ENCODE results near the gene HOXC11. TPM values are rescaled to one million over a fixed set of nuclear protein-coding genes. Genes with fewer than 3 reads are reported as not detected.
A peak's percentile ranks its signal among the peaks of the same experiment; 100 is the strongest.

Gene HOXC11
- total and polyA plus RNA-seq, 10 of the 15 experiments (the other 5 are each of a cell fraction or from before 2014, with no cell fraction given) = not detected

DNA sequence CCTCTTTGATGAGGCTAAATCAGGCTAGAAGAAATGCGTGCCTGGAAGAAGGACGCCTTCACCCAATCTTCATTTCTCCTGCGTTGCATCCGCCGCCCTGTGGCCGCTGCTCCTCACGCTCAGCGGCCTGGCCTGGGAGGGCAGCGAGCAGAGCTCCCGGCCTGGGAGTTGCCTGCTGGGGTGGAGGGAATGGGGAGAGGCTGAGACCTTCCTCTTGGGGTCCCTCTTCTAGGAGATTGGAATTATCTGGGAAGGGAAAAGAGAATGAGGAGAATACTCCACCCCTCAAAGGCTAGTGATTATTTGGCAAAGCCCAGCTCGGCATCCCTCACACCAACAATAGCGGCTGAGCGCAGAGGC lies 20.6 kb upstream of the HOXC11 start (continued):
- TF ChIP-seq, protein P1, sequence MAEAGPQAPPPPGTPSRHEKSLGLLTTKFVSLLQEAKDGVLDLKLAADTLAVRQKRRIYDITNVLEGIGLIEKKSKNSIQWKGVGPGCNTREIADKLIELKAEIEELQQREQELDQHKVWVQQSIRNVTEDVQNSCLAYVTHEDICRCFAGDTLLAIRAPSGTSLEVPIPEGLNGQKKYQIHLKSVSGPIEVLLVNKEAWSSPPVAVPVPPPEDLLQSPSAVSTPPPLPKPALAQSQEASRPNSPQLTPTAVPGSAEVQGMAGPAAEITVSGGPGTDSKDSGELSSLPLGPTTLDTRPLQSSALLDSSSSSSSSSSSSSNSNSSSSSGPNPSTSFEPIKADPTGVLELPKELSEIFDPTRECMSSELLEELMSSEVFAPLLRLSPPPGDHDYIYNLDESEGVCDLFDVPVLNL (IDR thresholded peaks at IDR 0.05; ENCODE audit: low read depth, low read length) = no peak
- no peak for TF ChIP-seq RELA (IDR thresholded peaks at IDR 0.05; ENCODE audit: borderline replicate concordance, partially characterized antibody)
- no peak for TF ChIP-seq MYB (IDR thresholded peaks at IDR 0.05; ENCODE audit: borderline replicate concordance, low read depth, low read length)

DNA sequence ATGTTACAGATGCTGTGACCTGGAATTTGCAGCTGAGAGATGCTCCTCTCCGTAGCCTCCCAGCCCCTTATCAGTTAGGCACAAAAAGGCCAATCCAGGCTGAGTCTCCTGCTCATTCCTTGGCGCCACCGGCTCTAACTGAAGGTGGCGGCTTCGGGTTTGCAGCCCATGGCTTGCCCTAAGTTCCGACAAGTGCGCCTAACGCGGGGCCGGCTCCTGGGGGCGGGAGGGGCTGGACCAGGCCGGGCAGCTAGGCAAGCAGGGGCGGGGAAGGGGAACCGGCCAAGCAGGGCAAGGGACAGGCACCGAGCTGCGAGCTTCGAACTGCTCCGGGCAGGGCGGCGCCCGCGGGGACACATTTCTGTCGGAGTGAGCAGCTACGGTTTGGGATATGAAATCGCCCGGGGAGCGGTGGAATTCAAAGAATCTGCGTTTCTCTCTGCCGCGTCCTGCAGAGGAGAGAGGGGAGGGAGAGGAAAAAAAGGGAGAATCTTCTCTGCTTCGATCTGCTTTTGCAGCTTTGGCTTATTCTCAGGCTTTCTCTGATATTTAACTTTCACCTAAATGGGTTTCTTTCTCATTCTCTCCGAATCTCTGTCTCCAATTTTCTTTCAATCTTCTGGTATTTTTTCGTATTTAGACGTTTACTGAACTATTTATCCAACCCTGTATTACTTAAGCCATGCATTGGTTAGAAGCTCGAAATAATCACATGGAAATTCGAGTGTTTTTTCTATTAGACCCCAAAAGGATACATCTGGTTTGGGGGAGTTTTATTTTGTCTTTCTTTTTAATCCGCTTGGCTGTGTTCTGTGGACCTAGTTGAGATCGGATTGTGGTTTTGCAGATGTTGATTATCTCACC lies 19.8 kb upstream of the HOXC11 start:
- no peaks in the 10 kb centered on the region for H3K36me3 ChIP-seq (ENCODE audit: control insufficient read depth in 2 of 2, insufficient read depth in 2 of 2, low read length in 1 of 2)
- H4K20me1 ChIP-seq (ENCODE audit: control insufficient read depth, insufficient read depth) = no peaks in the 10 kb centered on the region
- ATAC-seq (no peak), DNase-seq (ENCODE audit: low read depth, low spot score) (no peak), FAIRE-seq (no peak)
- H3K4me1 ChIP-seq (ENCODE audit: control insufficient read depth, insufficient read depth, low read length) = no peaks in the 10 kb centered on the region
- H3K9me3 ChIP-seq (replicated peaks; ENCODE audit: control insufficient read depth, insufficient read depth, low read length) = no peaks in the 10 kb centered on the region
- CTCF ChIA-PET = no interaction called here
- RAD21 ChIA-PET (ENCODE audit: unreplicated experiment) = interaction anchor here (1.3 kb wide), 1 partner anchor 251 kb away, joined by 3 read pairs; no protein-coding TSS in a partner anchor
- WGBS (ENCODE audit: insufficient coverage, insufficient replicate concordance, low lambda C conversion rate, missing lambda C conversion rate) = 6% methylated on average over 35 of the region's 38 CpGs
- H3K4me2 ChIP-seq (ENCODE audit: control insufficient read depth, insufficient read depth) = no peak overlapping the region
- SMC1A ChIA-PET (ENCODE audit: uncharacterized antibody, unreplicated experiment) = interaction anchor here (1.3 kb wide), 1 partner anchor 248 kb away, joined by 3 read pairs; no protein-coding TSS in a partner anchor
- intact Hi-C loops (cut with micrococcal nuclease; ENCODE audit: unreplicated experiment) = no loop called here
- H3K9ac ChIP-seq (ENCODE audit: control insufficient read depth, insufficient read depth, low read length) = no peak overlapping the region
- H3K27me3 ChIP-seq (replicated peaks in 1 of 2; ENCODE audit: control insufficient read depth in 2 of 2, insufficient read depth in 2 of 2, low read length in 1 of 2) = peaks cover 41 to 56% of the 10 kb centered on the region in 2 experiments
- POLR2A ChIA-PET = no interaction called here
- in situ Hi-C loops (cut with MboI) = no loop called here
- no peak overlapping the region for H3K4me3 ChIP-seq
- H2AFZ ChIP-seq (ENCODE audit: control insufficient read depth, low read depth, low read length) = no peak overlapping the region
- no peaks in the 10 kb centered on the region for H3K79me2 ChIP-seq (ENCODE audit: control insufficient read depth, insufficient read depth, low read length)
- H3K27ac ChIP-seq (ENCODE audit: control insufficient read depth, insufficient read depth) = no peak overlapping the region
- BruUV-seq (replicated peaks) = no TSS peak
- TF ChIP-seq, protein P2, sequence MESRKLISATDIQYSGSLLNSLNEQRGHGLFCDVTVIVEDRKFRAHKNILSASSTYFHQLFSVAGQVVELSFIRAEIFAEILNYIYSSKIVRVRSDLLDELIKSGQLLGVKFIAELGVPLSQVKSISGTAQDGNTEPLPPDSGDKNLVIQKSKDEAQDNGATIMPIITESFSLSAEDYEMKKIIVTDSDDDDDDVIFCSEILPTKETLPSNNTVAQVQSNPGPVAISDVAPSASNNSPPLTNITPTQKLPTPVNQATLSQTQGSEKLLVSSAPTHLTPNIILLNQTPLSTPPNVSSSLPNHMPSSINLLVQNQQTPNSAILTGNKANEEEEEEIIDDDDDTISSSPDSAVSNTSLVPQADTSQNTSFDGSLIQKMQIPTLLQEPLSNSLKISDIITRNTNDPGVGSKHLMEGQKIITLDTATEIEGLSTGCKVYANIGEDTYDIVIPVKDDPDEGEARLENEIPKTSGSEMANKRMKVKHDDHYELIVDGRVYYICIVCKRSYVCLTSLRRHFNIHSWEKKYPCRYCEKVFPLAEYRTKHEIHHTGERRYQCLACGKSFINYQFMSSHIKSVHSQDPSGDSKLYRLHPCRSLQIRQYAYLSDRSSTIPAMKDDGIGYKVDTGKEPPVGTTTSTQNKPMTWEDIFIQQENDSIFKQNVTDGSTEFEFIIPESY (IDR thresholded peaks at IDR 0.05) = no peak
- TF ChIP-seq WRNIP1 (IDR thresholded peaks at IDR 0.05; ENCODE audit: borderline replicate concordance, low read depth, low read length) = no peak
- no peak for TF ChIP-seq LARP7 (IDR thresholded peaks at IDR 0.05)
- 0 out of 2 replicates have a peak, but pooled peaks have one; percentile 69 for TF ChIP-seq EZH2 (IDR thresholded peaks at IDR 0.05; ENCODE audit: borderline replicate concordance, control insufficient read depth, low read depth, low read length)
- no peak for TF ChIP-seq RAD21 (IDR thresholded peaks at IDR 0.05; ENCODE audit: insufficient read depth, low read depth, low read length)
- TF ChIP-seq SIX5 (IDR thresholded peaks at IDR 0.05; ENCODE audit: low read depth, low read length, severe bottlenecking) = no peak
- TF ChIP-seq, protein P3, sequence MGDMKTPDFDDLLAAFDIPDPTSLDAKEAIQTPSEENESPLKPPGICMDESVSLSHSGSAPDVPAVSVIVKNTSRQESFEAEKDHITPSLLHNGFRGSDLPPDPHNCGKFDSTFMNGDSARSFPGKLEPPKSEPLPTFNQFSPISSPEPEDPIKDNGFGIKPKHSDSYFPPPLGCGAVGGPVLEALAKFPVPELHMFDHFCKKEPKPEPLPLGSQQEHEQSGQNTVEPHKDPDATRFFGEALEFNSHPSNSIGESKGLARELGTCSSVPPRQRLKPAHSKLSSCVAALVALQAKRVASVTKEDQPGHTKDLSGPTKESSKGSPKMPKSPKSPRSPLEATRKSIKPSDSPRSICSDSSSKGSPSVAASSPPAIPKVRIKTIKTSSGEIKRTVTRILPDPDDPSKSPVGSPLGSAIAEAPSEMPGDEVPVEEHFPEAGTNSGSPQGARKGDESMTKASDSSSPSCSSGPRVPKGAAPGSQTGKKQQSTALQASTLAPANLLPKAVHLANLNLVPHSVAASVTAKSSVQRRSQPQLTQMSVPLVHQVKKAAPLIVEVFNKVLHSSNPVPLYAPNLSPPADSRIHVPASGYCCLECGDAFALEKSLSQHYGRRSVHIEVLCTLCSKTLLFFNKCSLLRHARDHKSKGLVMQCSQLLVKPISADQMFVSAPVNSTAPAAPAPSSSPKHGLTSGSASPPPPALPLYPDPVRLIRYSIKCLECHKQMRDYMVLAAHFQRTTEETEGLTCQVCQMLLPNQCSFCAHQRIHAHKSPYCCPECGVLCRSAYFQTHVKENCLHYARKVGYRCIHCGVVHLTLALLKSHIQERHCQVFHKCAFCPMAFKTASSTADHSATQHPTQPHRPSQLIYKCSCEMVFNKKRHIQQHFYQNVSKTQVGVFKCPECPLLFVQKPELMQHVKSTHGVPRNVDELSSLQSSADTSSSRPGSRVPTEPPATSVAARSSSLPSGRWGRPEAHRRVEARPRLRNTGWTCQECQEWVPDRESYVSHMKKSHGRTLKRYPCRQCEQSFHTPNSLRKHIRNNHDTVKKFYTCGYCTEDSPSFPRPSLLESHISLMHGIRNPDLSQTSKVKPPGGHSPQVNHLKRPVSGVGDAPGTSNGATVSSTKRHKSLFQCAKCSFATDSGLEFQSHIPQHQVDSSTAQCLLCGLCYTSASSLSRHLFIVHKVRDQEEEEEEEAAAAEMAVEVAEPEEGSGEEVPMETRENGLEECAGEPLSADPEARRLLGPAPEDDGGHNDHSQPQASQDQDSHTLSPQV (IDR thresholded peaks at IDR 0.05) = no peak
- no peak for TF ChIP-seq MTA3 (IDR thresholded peaks at IDR 0.05; ENCODE audit: borderline replicate concordance, low read length)
- TF ChIP-seq SUZ12 (IDR thresholded peaks at IDR 0.05; ENCODE audit: unreplicated experiment) = peak; percentile 78
- no peak for TF ChIP-seq SPI1 (IDR thresholded peaks at IDR 0.05; ENCODE audit: borderline replicate concordance, insufficient read depth, low read depth, low read length)
- no peak for TF ChIP-seq HDGF (IDR thresholded peaks at IDR 0.05)
- TF ChIP-seq ZNF274 (IDR thresholded peaks at IDR 0.05; ENCODE audit: insufficient read depth, insufficient read length) = no peak

All from GM12878 (cell line).